ENCODE measurements around the gene CELSR3.
A peak's percentile ranks its signal among the peaks of the same experiment; 100 is the strongest.

CELSR3 gene

DNA sequence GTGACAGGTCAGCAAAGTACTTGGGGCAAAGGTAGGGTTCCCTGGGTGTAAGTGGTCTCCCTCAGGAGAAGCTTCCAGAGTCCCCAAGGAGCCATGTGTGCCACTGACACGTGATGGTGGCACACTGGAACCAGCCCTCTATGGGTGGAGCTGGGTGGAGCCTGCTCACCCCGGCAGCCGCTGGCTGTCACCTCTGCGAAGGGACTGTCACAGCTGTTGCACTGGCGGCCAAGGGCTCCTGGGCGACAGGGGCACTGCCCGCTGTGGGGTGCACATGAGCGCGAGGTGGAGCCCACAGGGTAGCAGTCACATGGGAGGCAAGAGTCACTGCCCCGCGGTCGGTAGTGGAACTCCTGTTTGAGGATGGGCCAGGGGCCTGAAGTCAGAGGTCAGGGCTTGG is 12.0 kb downstream of the CELSR3 start:
- DNase-seq (ENCODE audit: low read depth in 1 of 2, low spot score in 1 of 2): no peak
- in situ Hi-C loops (cut with HindIII; ENCODE audit: low pct_unique_long_range_greater_than_20kb, low sequenced_read_pairs): no loop called here
- no peak for TF ChIP-seq JUND (IDR thresholded peaks at IDR 0.05; ENCODE audit: low read depth)

DNA sequence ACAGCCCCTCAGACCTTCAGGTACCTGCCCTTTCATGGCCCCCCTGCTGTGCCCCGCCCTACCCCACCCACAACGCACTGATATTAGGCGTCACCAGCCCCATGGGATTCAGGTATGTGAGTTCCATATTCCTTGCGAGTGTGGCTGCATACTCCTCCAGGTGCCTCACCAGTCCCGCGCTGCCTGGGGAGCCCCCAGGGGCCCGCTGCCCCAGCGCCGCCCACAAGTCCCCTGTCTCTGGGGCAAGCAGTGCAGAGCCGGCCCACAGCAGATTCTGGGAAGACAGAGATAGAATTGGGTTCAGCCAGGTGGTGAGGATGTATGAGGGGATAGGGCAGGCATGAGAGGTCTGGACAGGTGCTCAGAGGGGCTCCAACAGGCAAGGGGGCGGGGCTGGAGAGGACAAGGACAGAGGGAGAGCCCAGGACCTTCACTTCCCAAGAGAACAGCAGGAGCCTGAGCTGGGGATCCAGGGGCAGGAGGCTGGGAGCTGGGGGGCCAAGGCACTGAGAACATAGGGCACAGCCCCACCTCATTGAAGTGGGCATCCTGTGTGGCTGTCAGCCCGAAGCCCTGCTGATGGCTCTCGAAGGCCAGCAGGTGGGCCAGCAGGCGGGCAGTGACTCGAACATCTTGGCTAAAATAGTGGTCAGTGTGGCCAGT is 14.4 kb downstream of the CELSR3 start:
- DNase-seq (ENCODE audit: low read depth in 1 of 2, low spot score in 1 of 2): no peak
- in situ Hi-C loops (cut with HindIII; ENCODE audit: low pct_unique_long_range_greater_than_20kb, low sequenced_read_pairs): no loop called here
- TF ChIP-seq JUND (IDR thresholded peaks at IDR 0.05; ENCODE audit: low read depth): no peak

DNA sequence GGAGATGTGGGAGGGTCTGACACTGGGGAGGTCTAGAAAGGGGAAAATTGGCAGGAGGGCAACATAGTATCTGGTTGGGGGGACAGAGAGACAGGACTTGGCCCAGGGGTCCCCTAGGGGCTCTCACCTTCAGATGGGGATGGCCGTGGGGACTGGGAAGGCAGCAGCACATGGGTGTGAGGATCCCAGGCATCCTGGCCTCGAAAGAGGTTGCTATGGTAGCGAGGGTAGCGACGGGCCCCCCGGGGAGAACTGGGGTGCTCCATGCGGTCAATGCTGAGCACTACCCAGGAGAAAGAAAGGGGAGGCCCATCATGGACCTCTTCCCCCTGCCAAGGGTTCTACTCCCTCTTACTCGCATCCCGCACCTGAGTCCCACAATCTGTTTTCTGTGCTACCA is 15.0 kb downstream of the CELSR3 start:
- in situ Hi-C loops (cut with HindIII; ENCODE audit: low pct_unique_long_range_greater_than_20kb, low sequenced_read_pairs): no loop called here
- TF ChIP-seq JUND (IDR thresholded peaks at IDR 0.05; ENCODE audit: low read depth): no peak
- no peak for DNase-seq (ENCODE audit: low read depth in 1 of 2, low spot score in 1 of 2)

DNA sequence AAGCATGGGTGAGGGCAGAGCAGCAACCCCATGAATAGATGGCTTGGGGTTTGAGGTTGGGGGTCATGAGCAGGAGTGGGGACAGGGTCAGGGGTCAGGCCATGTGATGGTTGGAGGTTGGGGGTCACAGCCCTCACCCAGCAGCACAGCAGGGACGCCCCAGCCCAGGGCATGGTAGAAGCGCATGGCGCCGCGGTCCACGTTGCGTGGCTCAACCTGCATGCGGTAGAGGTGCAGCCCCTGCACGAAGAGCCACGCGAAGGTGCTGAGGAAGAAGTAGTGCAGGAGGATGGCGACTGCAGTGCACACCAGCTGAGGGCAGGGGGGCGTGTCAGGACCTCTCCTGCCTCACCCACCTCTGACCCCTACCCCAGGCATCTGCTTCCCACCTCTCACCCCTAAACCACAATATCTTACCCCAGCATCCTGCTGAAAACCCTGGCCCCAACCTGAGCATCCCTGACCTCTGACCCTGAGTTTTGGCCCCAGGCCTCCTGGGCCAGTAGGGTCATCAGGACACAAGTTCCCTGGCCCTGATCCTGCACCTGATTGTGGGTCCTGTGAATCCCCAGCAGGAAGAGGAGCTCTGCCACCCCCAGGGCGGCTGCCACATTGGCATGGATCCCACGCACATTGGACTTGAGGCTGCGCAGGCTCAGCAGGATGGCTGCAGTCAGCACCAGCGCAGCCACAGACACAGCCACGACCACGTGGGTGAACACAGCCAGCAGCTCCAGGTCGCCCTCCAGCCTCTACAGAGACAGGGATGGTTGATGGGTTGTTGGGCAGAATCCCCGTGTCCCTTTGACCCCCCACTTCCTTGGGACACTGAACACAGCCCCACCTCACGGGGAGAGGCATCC is 17.6 kb downstream of the CELSR3 start:
- DNase-seq (ENCODE audit: low read depth in 1 of 2, low spot score in 1 of 2): no peak
- in situ Hi-C loops (cut with HindIII; ENCODE audit: low pct_unique_long_range_greater_than_20kb, low sequenced_read_pairs): no loop called here
- no peak for TF ChIP-seq JUND (IDR thresholded peaks at IDR 0.05; ENCODE audit: low read depth)

DNA sequence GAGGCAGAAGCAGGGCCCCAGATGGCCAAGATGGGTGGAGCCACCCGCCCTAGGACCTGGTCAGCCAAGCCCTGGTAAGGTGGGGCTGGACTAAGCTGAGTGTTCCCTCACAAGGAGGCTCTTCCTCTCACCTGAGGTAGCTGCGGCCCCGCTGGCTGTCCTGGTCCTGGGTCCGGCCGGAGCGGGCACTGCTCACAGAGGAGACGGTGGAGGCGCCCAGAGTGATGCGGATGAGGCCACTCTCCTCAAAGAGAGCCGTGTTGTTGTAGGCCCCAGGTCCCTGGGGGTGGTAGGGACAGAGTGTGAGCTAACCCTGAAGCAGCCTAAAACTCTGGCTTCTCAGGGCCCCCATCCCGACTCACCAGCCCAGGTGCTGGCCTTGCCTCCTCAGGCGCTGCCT is 20.1 kb downstream of the CELSR3 start:
- DNase-seq (ENCODE audit: low read depth in 1 of 2, low spot score in 1 of 2): no peak
- in situ Hi-C loops (cut with HindIII; ENCODE audit: low pct_unique_long_range_greater_than_20kb, low sequenced_read_pairs): no loop called here
- no peak for TF ChIP-seq JUND (IDR thresholded peaks at IDR 0.05; ENCODE audit: low read depth)

DNA sequence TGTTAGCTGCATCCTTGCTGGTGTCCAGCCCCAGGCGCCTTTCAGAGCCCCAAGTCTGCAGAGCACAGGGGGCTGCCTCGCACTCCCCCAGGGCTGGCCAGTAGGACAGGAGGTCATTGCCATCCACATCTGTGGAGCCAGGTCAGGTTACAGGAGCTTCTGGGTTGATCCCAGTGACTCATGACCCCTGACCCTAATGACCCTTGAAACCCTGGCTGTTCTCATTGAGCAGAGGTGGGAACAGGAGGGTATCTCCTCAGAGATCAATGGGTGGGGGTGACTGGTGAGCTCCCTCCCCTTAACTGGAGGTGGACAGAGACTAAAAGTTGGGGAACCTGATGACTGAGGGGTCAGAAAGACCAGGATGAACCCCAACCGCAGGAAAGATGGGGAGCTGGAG is 21.3 kb downstream of the CELSR3 start:
- no peak for TF ChIP-seq JUND (IDR thresholded peaks at IDR 0.05; ENCODE audit: low read depth)
- in situ Hi-C loops (cut with HindIII; ENCODE audit: low pct_unique_long_range_greater_than_20kb, low sequenced_read_pairs): no loop called here
- no peak for DNase-seq (ENCODE audit: low read depth in 1 of 2, low spot score in 1 of 2)

DNA sequence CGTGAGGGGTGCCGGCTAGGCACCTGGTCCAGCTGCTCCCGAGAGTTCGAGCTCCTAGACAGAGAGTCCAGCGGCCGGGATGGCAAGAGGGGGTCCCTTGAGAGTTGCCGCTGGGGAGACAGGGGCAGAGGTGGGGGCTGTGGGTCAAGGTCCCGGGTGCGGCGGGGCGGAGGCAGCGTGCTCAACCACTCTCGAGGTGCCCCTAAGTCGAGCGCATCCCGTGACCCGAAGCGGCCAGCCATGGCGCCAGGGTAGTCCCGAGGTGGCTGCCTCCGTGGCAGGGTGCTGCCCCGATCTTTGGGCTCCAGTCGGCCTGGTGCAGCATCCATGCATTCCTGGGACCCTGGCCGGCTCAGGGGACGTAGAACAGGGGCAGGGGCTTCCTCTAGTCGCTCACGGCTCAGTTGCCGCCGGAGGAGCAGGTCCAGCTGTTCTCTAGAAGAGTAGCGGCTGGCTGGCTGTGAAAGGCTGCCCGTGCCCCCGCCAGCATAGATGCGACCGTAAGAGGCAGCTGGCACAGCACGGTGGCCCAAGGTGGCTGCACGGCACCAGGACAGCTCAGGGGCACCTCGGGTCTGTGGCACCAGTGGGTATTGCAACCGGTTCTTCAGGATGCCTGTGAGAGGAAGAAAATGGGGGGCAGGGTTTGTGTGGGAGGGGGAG is 22.6 kb downstream of the CELSR3 start:
- in situ Hi-C loops (cut with HindIII; ENCODE audit: low pct_unique_long_range_greater_than_20kb, low sequenced_read_pairs): no loop called here
- no peak for TF ChIP-seq JUND (IDR thresholded peaks at IDR 0.05; ENCODE audit: low read depth)
- peak in 1 of 2 experiments; percentile 19 for DNase-seq (ENCODE audit: low read depth in 1 of 2, low spot score in 1 of 2)

DNA sequence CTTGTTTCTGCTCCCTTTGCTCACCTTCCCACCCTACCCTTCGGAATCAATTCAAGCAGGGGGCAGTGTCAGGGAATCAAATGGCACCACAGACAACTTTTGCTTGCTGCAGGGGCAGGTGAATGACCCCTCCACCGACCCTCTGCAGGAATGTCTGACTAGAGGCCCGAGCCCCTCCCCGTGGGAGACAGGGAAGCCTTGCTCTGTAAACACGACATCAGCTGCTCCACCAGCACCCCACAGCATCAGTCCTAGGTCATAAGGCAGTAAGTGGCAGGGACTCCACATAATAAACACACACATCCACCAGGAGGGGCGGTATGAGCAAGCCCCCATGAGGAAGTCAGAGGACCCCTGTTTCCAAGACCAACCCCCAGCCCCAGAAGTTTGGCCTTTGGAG is 25.4 kb downstream of the CELSR3 start:
- in situ Hi-C loops (cut with HindIII; ENCODE audit: low pct_unique_long_range_greater_than_20kb, low sequenced_read_pairs): no loop called here
- no peak for DNase-seq (ENCODE audit: low read depth in 1 of 2, low spot score in 1 of 2)
- TF ChIP-seq JUND (IDR thresholded peaks at IDR 0.05; ENCODE audit: low read depth): no peak

DNA sequence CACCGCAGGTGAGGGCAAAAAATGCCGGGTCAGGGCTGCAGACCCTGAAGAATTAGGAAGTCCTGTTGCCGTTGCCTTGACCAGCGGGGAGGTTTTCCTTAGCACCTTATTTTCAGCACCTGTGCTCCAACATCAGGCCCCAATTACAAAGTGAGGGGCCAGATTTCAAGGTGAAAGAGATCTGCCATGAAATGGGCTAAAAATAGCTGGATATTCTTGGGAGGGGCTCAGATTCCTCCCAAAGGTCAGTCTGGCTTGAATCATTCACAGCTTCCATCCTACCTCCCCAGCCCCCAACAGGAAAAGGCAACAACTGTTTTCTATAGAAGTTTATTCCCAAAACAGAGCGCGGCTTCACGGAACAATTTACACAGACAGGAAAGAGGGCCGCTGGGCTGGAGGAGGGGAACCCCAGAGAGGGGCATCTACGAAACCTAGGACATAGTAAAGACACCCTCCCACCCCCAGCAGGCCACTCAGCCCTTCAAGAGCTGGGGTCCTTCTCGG is 26.5 kb downstream of the CELSR3 start:
- no peak for DNase-seq (ENCODE audit: low read depth in 1 of 2, low spot score in 1 of 2)
- TF ChIP-seq JUND (IDR thresholded peaks at IDR 0.05; ENCODE audit: low read depth): no peak
- in situ Hi-C loops (cut with HindIII; ENCODE audit: low pct_unique_long_range_greater_than_20kb, low sequenced_read_pairs): no loop called here

DNA sequence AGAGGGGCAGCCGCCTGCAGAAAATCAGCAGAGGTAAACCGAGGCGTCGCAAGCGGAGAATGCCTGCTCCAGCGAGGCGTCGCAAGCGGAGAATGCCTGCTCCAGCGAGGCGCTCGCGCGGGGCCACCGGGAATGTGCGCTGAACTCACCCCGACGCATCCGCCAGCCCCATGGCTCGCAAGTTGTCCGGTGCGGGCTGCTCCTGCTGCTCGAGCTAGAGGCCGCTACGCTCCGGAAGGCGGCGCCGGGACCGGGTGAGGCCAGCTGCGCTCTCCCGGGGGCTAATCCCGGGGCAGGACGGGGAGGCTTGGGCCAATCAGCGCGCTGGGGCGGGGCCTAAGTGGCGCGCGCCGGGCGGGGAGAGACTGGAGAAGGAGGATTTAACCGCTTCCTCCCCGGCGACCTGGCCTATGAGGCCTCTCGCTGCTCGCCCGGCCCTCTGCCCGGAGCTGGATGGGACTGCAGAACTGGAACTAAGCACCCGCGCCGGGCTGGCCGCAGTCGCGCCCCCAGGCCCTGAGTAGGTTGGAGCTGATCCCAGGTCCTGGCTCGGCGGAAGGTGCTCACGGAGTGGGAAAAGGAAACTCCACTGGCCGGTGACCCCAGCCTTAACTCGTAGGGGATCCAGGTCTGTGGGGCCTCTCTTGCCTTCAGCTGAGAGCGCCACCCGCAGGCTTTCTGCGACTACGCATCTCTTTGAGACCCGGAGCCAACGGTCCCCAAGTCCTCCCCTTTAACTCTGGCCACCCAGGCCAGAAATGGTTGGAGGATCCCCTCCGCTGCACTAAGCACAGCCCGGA is 27.3 kb downstream of the CELSR3 start, which contains the start of gene SLC26A6:
Gene SLC26A6, minus strand, starts transcription at position 240 of the 800 bp plus-strand sequence. Its CDS starts 68 bp downstream, at position 172.
- TF ChIP-seq JUND (IDR thresholded peaks at IDR 0.05; ENCODE audit: low read depth): no peak
- in situ Hi-C loops (cut with HindIII; ENCODE audit: low pct_unique_long_range_greater_than_20kb, low sequenced_read_pairs): no loop called here
- DNase-seq (ENCODE audit: low read depth in 1 of 2, low spot score in 1 of 2): peak; percentile 96 to 98

DNA sequence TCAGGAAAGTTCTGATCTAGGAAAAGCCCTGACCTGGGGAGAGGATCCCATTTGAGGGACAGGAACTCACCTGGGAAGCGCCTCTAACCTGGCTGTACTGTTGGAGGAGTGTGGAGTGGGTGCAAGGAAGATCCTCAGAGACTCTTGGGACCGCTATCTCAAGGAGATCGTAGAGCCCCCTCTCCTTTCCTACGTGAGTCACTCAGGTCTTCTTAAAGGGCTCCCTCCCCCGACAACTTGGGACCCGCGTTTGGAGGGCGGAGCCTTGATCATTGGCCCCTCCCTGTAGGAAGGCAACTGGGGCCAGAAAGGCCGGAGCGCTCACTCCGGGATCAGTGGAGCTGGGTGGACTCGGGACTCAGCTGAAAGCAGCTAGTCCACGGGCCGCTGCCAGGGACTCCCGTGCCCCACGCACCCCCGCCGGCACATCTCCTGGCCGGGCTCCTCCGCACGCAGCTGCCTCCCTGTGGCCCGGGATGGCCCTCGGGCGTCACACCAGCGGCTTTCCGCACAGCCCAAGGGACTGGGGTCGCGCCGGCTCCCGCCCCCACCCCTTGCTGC is 27.9 kb downstream of the CELSR3 start:
- in situ Hi-C loops (cut with HindIII; ENCODE audit: low pct_unique_long_range_greater_than_20kb, low sequenced_read_pairs): no loop called here
- peak; percentile 51 to 73 for DNase-seq (ENCODE audit: low read depth in 1 of 2, low spot score in 1 of 2)
- TF ChIP-seq JUND (IDR thresholded peaks at IDR 0.05; ENCODE audit: low read depth): no peak

DNA sequence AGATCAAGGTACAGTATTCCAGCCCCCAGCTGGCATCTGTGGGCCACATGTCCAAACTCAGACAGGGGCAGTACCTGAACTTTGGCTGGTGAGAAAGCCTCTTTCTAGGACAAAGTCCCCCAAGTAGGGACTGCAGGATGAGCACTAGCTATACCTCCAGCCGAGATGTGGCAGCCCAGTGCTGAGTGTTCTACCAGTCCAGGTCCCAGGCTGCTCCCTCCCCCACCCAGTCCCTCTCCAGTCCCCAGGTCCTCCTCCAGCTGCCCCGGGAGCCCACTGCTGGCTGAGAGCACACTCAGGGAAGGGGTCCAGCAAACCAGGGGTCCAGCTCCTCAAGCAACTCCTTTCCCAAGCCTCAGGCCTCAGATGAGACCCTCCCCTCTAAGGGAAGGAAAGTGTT is 28.9 kb downstream of the CELSR3 start:
- TF ChIP-seq JUND (IDR thresholded peaks at IDR 0.05; ENCODE audit: low read depth): no peak
- in situ Hi-C loops (cut with HindIII; ENCODE audit: low pct_unique_long_range_greater_than_20kb, low sequenced_read_pairs): no loop called here
- no peak for DNase-seq (ENCODE audit: low read depth in 1 of 2, low spot score in 1 of 2)
